GM21619 (cell line): ENCODE data around the gene ABCB10.
"Not testable (repeated sequence)": the region's sequence is repeated elsewhere in the genome, so short reads cannot be mapped to it uniquely, and the experiment has no call there.

Experiments
- ATAC-seq: cut with Tn5 transposase; IDR thresholded peaks from one replicate; pipeline ENCODE4 v1.9.1; 2021; ENCODE audit not compliant: unreplicated experiment

The ABCB10 gene

GRCh38 chr1:229574679-229575442 lies 16.4 kb upstream of the ABCB10 start:
- ATAC-seq: no peak

GRCh38 chr1:229572286-229572685 lies 13.8 kb upstream of the ABCB10 start:
- ATAC-seq: no peak

GRCh38 chr1:229570891-229571516 lies 12.5 kb upstream of the ABCB10 start:
- ATAC-seq: no peak

- no peak for ATAC-seq
Measured at GRCh38 chr1:229570305-229570704, 11.8 kb upstream of the ABCB10 start.

GRCh38 chr1:229567109-229567868 lies 8.8 kb upstream of the ABCB10 start:
- no peak for ATAC-seq

GRCh38 chr1:229563701-229564100 lies 5.2 kb upstream of the ABCB10 start:
- no peak for ATAC-seq

- ATAC-seq: no peak
Measured at GRCh38 chr1:229563241-229563640, 4.7 kb upstream of the ABCB10 start.

GRCh38 chr1:229562686-229563085 lies 4.2 kb upstream of the ABCB10 start:
- no peak for ATAC-seq

GRCh38 chr1:229561141-229561540 lies 2.6 kb upstream of the ABCB10 start:
- no peak for ATAC-seq

- ATAC-seq: not testable (repeated sequence)
Measured at GRCh38 chr1:229560124-229560523, 1.6 kb upstream of the ABCB10 start.

GRCh38 chr1:229559336-229559801 lies 862 bp upstream of the ABCB10 start:
- ATAC-seq: not testable (repeated sequence)

GRCh38 chr1:229557913-229558414 lies 543 bp downstream of the ABCB10 start:
- ATAC-seq: peak; percentile 34

- no peak for ATAC-seq
Measured at GRCh38 chr1:229557200-229557850, 1.2 kb downstream of the ABCB10 start.

GRCh38 chr1:229554886-229555621 lies 3.5 kb downstream of the ABCB10 start:
- ATAC-seq: no peak

GRCh38 chr1:229553621-229554130 lies 4.8 kb downstream of the ABCB10 start:
- no peak for ATAC-seq

- no peak for ATAC-seq
Measured at GRCh38 chr1:229552732-229553131, 5.8 kb downstream of the ABCB10 start.

GRCh38 chr1:229550812-229551567 lies 7.5 kb downstream of the ABCB10 start:
- no peak for ATAC-seq

GRCh38 chr1:229547542-229547941 lies 11.0 kb downstream of the ABCB10 start:
- ATAC-seq: no peak

- no peak for ATAC-seq
Measured at GRCh38 chr1:229544587-229544986, 13.9 kb downstream of the ABCB10 start.
